ENCODE results near the gene PDAP1.
A peak's percentile ranks its signal among the peaks of the same experiment; 100 is the strongest.
"Not testable (repeated sequence)": the region's sequence is repeated elsewhere in the genome, so short reads cannot be mapped to it uniquely, and the experiment has no call there.

Gene PDAP1

GRCh38 chr7:99381664-99382075, 26.7 kb downstream of the PDAP1 start:
- H3K27me3 ChIP-seq (ENCODE audit: control insufficient read depth, insufficient read depth, low read length) = no peaks in the 10 kb centered on the region
- H3K4me3 ChIP-seq (ENCODE audit: low read depth, low read length) = no peak overlapping the region
- peaks cover 7% of the 10 kb centered on the region for H3K36me3 ChIP-seq (ENCODE audit: control insufficient read depth, insufficient read depth, low read length)
- H3K9me3 ChIP-seq (ENCODE audit: control insufficient read depth, insufficient read depth, low read length) = no peaks in the 10 kb centered on the region
- peaks cover 8% of the 10 kb centered on the region for H3K4me1 ChIP-seq (ENCODE audit: control insufficient read depth, insufficient read depth, low read length)
- no peak overlapping the region for H3K9ac ChIP-seq (ENCODE audit: low read depth, low read length)

DNA sequence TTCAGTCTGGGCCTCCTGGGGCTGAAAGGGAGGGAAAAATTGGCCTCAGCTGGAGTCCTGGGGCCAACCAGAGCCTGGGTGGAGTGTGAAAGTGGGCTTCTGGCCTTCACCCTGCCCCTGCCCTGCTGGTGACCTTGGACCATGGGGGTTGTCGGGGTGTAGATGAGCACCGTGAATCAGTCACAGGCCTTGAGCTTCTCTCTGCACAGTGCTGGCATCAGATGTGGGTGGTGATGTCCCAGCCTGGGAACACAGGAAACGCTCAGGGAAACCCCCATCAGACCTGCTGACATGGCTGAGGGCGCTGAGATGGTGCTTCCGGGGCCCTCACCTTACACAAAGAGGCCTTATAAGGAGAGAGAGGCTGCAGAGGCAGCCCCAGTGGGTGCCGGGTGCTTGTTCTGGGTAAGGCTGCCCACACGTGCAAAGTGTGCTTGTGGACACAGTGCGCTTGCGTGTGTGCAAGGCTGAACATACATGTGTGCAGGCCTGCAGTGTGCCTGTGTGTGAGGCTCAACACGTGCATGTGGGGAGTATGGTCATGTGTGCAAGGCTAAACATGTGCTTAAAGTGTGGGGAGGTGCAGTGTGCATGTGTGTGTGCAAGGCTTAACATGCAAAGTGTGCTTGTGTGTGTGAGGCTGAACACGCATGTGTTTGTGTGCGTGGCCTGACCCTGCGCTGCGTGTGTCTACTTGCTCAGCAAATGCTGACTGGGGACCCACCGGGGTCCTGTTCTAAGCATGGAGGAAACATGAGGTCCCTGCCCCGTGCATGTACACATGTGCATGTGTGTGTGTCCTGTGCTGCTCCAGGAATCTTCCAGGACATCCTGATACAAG, 27.4 kb downstream of the PDAP1 start:
- Histone ChIP-seq H3K9me3 (ENCODE audit: control insufficient read depth, insufficient read depth, low read length) (no peaks in the 10 kb centered on the region), H3K9ac (ENCODE audit: low read depth, low read length) (peak overlapping the region; percentile 16), H3K4me1 (ENCODE audit: control insufficient read depth, insufficient read depth, low read length) (peaks cover 8% of the 10 kb centered on the region), H3K36me3 (ENCODE audit: control insufficient read depth, insufficient read depth, low read length) (peaks cover 4% of the 10 kb centered on the region), H3K4me3 (ENCODE audit: low read depth, low read length) (no peak overlapping the region), H3K27me3 (ENCODE audit: control insufficient read depth, insufficient read depth, low read length) (no peaks in the 10 kb centered on the region)

DNA sequence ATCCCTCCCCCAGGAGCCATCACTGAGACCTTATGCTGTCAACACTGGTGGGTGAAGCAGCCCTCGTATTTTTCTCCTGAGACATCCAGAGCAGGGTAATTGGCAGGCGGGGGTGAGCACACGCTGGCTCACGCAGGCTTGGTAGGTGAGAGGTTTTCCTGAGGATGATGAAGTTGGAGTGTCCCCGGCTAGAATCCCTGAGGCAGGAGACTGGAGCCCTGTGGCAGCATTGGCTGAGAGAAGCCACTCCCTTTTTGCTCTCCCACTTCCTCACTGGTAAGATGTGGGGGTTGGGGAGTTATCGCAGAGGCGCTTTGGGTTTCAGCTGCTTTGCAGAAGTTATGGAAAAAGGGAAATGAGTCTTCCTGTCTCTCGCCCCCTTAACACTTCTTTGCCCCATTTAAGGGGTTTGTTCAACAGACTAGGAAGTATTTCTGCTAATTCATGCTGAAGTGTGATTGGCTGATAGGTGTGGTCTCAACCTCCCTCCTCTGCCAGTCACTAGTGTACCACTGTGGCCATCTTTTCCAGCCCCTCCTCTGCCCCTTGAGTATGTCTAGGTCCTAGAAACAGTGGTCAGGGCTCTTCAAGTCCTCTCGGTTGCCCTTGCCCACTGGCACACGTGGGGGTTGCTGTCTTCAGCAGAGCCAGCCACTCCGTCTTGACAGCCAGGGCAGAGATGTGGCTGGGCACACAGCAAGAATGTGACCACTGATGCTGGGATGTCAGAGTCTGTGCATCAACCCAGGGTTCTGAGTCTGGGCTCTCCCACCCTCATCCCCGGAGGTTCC, 28.2 kb downstream of the PDAP1 start:
- Histone ChIP-seq H3K27me3 (ENCODE audit: control insufficient read depth, insufficient read depth, low read length) (no peaks in the 10 kb centered on the region), H3K9me3 (ENCODE audit: control insufficient read depth, insufficient read depth, low read length) (no peaks in the 10 kb centered on the region), H3K9ac (ENCODE audit: low read depth, low read length) (no peak overlapping the region), H3K4me1 (ENCODE audit: control insufficient read depth, insufficient read depth, low read length) (peaks cover 8% of the 10 kb centered on the region), H3K36me3 (ENCODE audit: control insufficient read depth, insufficient read depth, low read length) (no peaks in the 10 kb centered on the region), H3K4me3 (ENCODE audit: low read depth, low read length) (no peak overlapping the region)

GRCh38 chr7:99379693-99380031, 28.7 kb downstream of the PDAP1 start:
- H3K4me1 ChIP-seq (ENCODE audit: control insufficient read depth, insufficient read depth, low read length); H3K27me3 ChIP-seq (ENCODE audit: control insufficient read depth, insufficient read depth, low read length); H3K4me3 ChIP-seq (ENCODE audit: low read depth, low read length); H3K36me3 ChIP-seq (ENCODE audit: control insufficient read depth, insufficient read depth, low read length); H3K9me3 ChIP-seq (ENCODE audit: control insufficient read depth, insufficient read depth, low read length): not testable (repeated sequence)
- H3K9ac ChIP-seq (ENCODE audit: low read depth, low read length) = peak overlapping the region; percentile 24

- Histone ChIP-seq H3K4me3 (ENCODE audit: low read depth, low read length) (no peak overlapping the region), H3K9me3 (ENCODE audit: control insufficient read depth, insufficient read depth, low read length) (no peaks in the 10 kb centered on the region), H3K4me1 (ENCODE audit: control insufficient read depth, insufficient read depth, low read length) (peaks cover 8% of the 10 kb centered on the region), H3K36me3 (ENCODE audit: control insufficient read depth, insufficient read depth, low read length) (no peaks in the 10 kb centered on the region), H3K27me3 (ENCODE audit: control insufficient read depth, insufficient read depth, low read length) (no peaks in the 10 kb centered on the region), H3K9ac (ENCODE audit: low read depth, low read length) (no peak overlapping the region)
These were observed 29.3 kb downstream of the PDAP1 start for GRCh38 chr7:99379043-99379577.

- no peaks in the 10 kb centered on the region for H3K9me3 ChIP-seq (ENCODE audit: control insufficient read depth, insufficient read depth, low read length)
- H3K4me1 ChIP-seq (ENCODE audit: control insufficient read depth, insufficient read depth, low read length) = peaks cover 6% of the 10 kb centered on the region
- H3K27me3 ChIP-seq (ENCODE audit: control insufficient read depth, insufficient read depth, low read length) = no peaks in the 10 kb centered on the region
- peak overlapping the region; percentile 46 for H3K4me3 ChIP-seq (ENCODE audit: low read depth, low read length)
- no peaks in the 10 kb centered on the region for H3K36me3 ChIP-seq (ENCODE audit: control insufficient read depth, insufficient read depth, low read length)
- no peak overlapping the region for H3K9ac ChIP-seq (ENCODE audit: low read depth, low read length)
These were observed 33.2 kb downstream of the PDAP1 start for GRCh38 chr7:99375070-99375807.

- no peaks in the 10 kb centered on the region for H3K36me3 ChIP-seq (ENCODE audit: control insufficient read depth, insufficient read depth, low read length)
- no peaks in the 10 kb centered on the region for H3K9me3 ChIP-seq (ENCODE audit: control insufficient read depth, insufficient read depth, low read length)
- no peaks in the 10 kb centered on the region for H3K27me3 ChIP-seq (ENCODE audit: control insufficient read depth, insufficient read depth, low read length)
- H3K9ac ChIP-seq (ENCODE audit: low read depth, low read length) = peak within 1 kb of the TSS; percentile 73
- peak within 1 kb of the TSS; percentile 80 for H3K4me3 ChIP-seq (ENCODE audit: low read depth, low read length)
- H3K4me1 ChIP-seq (ENCODE audit: control insufficient read depth, insufficient read depth, low read length) = peaks cover 3% of the 10 kb centered on the region
These were observed 34.0 kb downstream of the PDAP1 start, which contains the start of gene ARPC1B for GRCh38 chr7:99374111-99375064. Gene ARPC1B (plus strand): TSS chr7:99374730. CDS start chr7:99385715, 10,985 bp downstream.

DNA sequence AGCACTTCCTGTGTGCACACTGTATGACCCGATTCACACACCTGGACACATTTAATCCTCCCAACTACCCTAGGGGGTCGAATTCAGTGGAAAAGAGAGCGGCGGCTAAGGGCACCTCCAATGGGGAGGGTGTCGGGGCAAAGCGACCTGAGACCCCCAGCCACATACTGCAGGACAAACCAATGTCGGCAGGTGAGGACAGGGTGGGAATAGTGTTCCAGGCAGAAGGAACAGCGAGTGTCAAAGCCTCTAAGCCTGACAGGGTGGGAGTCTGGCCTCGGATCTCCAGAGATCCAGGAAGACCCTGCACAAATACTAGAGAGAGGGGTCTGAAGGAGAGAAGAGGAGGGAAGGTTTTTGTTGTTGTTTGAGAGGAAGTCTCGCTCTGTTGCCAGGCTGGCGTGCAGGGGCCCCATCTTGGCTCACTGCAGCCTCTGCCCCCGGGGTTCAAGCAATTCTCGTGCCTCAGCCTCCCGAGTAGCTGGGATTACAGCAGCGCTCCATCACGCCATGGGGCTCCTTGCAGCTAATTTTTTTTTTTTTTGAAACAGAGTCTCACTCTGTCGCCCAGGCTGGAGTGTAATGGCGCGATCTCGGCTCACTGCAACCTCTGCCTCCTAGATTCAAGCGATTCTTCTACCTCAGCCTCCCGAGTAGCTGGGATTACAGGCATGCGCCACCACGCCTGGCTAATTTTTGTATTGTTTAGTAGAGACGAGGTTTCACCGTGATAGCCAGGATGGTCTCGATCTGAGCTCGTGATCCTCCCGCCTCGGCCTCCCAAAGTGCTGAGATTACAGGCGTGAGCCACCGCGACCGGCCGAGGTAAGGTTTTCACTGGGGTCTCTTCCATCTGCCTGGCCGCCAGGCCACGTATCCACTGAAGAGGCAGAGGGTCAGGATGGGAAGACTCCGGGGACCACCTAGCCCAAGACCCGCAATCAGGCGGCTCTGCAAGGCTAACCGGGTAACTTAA, 35.0 kb downstream of the PDAP1 start:
- H3K4me3 ChIP-seq (ENCODE audit: low read depth, low read length) = peak overlapping the region; percentile 80
- H3K9me3 ChIP-seq (ENCODE audit: control insufficient read depth, insufficient read depth, low read length) = no peaks in the 10 kb centered on the region
- peaks cover 3% of the 10 kb centered on the region for H3K4me1 ChIP-seq (ENCODE audit: control insufficient read depth, insufficient read depth, low read length)
- H3K9ac ChIP-seq (ENCODE audit: low read depth, low read length) = peak overlapping the region; percentile 73
- no peaks in the 10 kb centered on the region for H3K27me3 ChIP-seq (ENCODE audit: control insufficient read depth, insufficient read depth, low read length)
- H3K36me3 ChIP-seq (ENCODE audit: control insufficient read depth, insufficient read depth, low read length) = no peaks in the 10 kb centered on the region

DNA sequence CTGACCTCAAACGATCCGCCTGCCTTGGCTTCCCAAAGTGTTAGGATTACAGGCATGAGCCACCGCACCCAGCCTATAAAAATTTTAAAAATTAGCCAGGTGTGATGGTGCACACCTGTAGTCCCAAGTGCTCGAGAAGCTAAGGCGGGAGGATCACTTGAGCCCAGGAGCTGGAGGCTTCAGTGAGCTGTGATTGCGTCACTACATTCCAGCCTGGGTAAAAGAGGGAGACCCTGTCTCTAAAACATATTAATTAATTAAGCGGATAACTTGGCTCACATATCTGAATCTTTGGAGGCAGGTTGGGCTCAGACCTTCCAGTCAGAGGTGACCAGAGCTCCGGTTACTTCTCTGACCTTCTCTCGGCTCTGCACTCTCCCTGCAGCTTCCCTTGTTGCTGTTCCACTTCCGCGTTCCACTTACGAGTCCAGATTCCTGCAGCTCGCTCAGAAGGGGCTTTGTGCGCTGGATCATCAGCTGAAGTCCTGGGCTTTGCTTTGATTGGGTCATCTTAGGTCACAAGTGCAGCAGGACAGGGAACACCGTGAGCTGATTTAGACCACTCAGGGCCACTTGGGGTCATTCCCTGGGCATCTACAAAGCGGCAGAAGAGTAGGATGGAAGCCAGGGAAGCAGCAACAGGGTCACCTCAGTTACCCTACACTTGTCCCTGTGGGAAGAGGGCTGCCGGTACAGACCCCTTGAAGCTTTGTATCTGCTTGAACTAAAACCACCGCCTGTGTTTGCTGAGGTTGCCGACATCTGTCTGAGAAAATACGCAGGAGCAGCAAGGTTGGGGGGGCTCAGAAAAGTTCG, 35.9 kb downstream of the PDAP1 start:
- peaks cover 3% of the 10 kb centered on the region for H3K4me1 ChIP-seq (ENCODE audit: control insufficient read depth, insufficient read depth, low read length)
- H3K36me3 ChIP-seq (ENCODE audit: control insufficient read depth, insufficient read depth, low read length) = no peaks in the 10 kb centered on the region
- H3K9me3 ChIP-seq (ENCODE audit: control insufficient read depth, insufficient read depth, low read length) = no peaks in the 10 kb centered on the region
- H3K4me3 ChIP-seq (ENCODE audit: low read depth, low read length) = peak overlapping the region; percentile 13
- peak overlapping the region; percentile 24 for H3K9ac ChIP-seq (ENCODE audit: low read depth, low read length)
- H3K27me3 ChIP-seq (ENCODE audit: control insufficient read depth, insufficient read depth, low read length) = no peaks in the 10 kb centered on the region
